ENCODE results near the gene ATL2. TPM values are rescaled to one million over a fixed set of nuclear protein-coding genes. Genes with fewer than 3 reads are reported as not detected.
A peak's percentile ranks its signal among the peaks of the same experiment; 100 is the strongest.

The ATL2 gene
- total RNA-seq, 4 donors from 2014 or later, result 63.1 to 108 (median 74.3) TPM

GRCh38 chr2:38262069-38262871 lies 114.8 kb downstream of the ATL2 start:
- TF ChIP-seq EP300 (IDR thresholded peaks at IDR 0.05) (no peak), POLR2A (IDR thresholded peaks at IDR 0.05) (no peak), CTCF (IDR thresholded peaks at IDR 0.05) (no peak)
- H3K27me3 ChIP-seq, result no peaks in the 10 kb centered on the region
- no peaks in the 10 kb centered on the region for H3K9me3 ChIP-seq
- H3K27ac ChIP-seq, result peak overlapping the region in 3 of 4 donors; percentile 51 to 81 (median 76)
- peaks cover 0 to 33% (median 0%) of the 10 kb centered on the region in 4 donors for H3K4me1 ChIP-seq
- no peak for DNase-seq (ENCODE audit: low spot score in 2 of 2)
- H3K4me3 ChIP-seq, result no peak overlapping the region
- WGBS, 2 donors, result 67 to 72% methylated on average over 14 of the region's 14 CpGs
- no peaks in the 10 kb centered on the region for H3K36me3 ChIP-seq

DNA sequence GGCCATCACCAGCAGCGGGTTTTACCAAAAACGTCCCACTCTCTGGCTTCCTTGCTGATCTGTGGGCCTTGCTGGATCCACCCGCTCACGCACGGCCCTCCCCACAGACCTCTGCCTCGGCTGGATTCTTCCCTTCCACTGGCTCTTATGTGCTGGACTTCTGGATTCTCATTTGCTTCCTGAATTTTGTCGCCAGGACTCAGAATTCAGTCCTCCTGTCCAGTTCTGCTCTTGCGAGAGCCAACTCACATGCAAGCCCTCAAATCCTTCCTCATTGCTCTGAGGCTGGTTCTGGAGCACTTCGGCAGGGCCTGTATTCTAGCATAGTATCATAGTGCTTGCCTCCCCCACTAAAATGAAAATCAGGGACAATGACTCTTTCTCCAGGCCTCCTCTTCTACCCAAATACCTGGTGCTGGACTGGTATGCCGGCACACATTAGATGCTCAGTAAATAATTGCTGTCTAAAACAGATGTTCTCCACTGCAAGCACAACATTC lies 115.5 kb downstream of the ATL2 start:
- WGBS, 2 donors, result 74 to 80% methylated on average over 10 of the region's 10 CpGs
- Histone ChIP-seq H3K27ac (peak overlapping the region in 3 of 4 donors; percentile 51 to 81 (median 76)), H3K4me1 (peaks cover 0 to 33% (median 0%) of the 10 kb centered on the region in 4 donors), H3K27me3 (no peaks in the 10 kb centered on the region), H3K36me3 (no peaks in the 10 kb centered on the region), H3K9me3 (no peaks in the 10 kb centered on the region), H3K4me3 (no peak overlapping the region)
- TF ChIP-seq POLR2A (IDR thresholded peaks at IDR 0.05) (no peak), EP300 (IDR thresholded peaks at IDR 0.05) (no peak), CTCF (IDR thresholded peaks at IDR 0.05) (no peak)
- DNase-seq (ENCODE audit: low spot score in 2 of 2), result no peak

DNA sequence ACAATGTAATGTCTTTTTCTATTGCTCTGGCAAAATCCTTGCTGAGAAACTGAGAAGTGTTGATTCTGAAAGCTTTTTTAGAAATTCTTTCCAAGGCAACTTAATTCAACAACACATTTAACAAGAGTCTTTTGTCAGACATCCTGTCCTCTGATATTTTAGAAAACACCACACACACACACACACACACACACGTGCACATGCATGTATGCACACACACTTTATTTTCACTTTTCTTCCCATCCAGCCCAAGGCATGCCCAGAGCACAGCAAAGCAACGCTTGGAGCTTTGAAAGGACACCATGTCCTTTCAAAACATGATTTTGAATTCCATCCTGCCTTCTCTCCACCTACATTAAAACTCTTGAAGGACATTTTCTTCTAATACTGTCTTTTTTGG lies 116.1 kb downstream of the ATL2 start:
- Histone ChIP-seq H3K4me3 (peak overlapping the region in 1 of 4 donors; percentile 25), H3K4me1 (peaks cover 0 to 33% (median 0%) of the 10 kb centered on the region in 4 donors), H3K36me3 (no peaks in the 10 kb centered on the region), H3K27ac (peak overlapping the region in 3 of 4 donors; percentile 51 to 81 (median 76)), H3K27me3 (no peaks in the 10 kb centered on the region), H3K9me3 (no peaks in the 10 kb centered on the region)
- no peak for DNase-seq (ENCODE audit: low spot score in 2 of 2)
- TF ChIP-seq CTCF (IDR thresholded peaks at IDR 0.05) (no peak), POLR2A (IDR thresholded peaks at IDR 0.05) (no peak), EP300 (IDR thresholded peaks at IDR 0.05) (no peak)
- WGBS, 2 donors, result 27 to 38% methylated on average over 2 of the region's 2 CpGs

- H3K27ac ChIP-seq, result peak overlapping the region in 2 of 4 donors; percentile 76 to 81
Observed at GRCh38 chr2:38260469-38260868, 116.6 kb downstream of the ATL2 start.

More at GRCh38 chr2:38260469-38260868, 116.6 kb downstream of the ATL2 start:
- no peak for TF ChIP-seq CTCF (IDR thresholded peaks at IDR 0.05)
- TF ChIP-seq EP300 (IDR thresholded peaks at IDR 0.05), result no peak
- TF ChIP-seq POLR2A (IDR thresholded peaks at IDR 0.05), result no peak
- Histone ChIP-seq H3K27me3 (no peaks in the 10 kb centered on the region), H3K36me3 (no peaks in the 10 kb centered on the region), H3K9me3 (no peaks in the 10 kb centered on the region), H3K4me3 (peak overlapping the region in 1 of 4 donors; percentile 25), H3K4me1 (peaks cover 0 to 32% (median 0%) of the 10 kb centered on the region in 4 donors)
- 55 to 63% methylated on average over 11 of the region's 11 CpGs for WGBS, 2 donors
- no peak for DNase-seq (ENCODE audit: low spot score in 2 of 2)

Measured in tibial nerve (tissue), 4 donors.